Measurements from ENCODE around the gene CFHR1.
"Not testable (repeated sequence)": the region's sequence is repeated elsewhere in the genome, so short reads cannot be mapped to it uniquely, and the experiment has no call there.

DNA sequence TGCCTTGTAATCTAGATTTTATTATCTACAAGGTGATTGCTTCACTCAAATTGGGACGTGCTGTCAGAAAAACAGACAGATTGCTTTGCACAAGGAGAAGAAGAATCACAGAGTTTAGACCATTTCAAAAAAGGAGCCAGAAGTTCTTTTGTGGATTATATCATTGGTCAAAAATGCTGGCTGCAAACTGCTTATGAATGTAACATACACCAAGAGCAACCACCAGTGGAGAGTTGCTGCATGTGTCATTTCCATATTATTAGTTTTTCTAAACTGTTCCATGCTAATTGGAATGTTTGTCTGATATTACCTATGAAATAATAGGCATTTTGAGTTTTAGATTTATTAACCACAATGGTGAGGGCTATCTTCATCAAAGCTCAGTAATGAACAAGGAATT, 17.6 kb upstream of the CFHR1 start:
- TF ChIP-seq, protein P1, sequence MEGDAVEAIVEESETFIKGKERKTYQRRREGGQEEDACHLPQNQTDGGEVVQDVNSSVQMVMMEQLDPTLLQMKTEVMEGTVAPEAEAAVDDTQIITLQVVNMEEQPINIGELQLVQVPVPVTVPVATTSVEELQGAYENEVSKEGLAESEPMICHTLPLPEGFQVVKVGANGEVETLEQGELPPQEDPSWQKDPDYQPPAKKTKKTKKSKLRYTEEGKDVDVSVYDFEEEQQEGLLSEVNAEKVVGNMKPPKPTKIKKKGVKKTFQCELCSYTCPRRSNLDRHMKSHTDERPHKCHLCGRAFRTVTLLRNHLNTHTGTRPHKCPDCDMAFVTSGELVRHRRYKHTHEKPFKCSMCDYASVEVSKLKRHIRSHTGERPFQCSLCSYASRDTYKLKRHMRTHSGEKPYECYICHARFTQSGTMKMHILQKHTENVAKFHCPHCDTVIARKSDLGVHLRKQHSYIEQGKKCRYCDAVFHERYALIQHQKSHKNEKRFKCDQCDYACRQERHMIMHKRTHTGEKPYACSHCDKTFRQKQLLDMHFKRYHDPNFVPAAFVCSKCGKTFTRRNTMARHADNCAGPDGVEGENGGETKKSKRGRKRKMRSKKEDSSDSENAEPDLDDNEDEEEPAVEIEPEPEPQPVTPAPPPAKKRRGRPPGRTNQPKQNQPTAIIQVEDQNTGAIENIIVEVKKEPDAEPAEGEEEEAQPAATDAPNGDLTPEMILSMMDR (IDR thresholded peaks at IDR 0.05; ENCODE audit: insufficient read depth, low read depth, low read length), result not testable (repeated sequence)
- TF ChIP-seq EZH2 (IDR thresholded peaks at IDR 0.05; ENCODE audit: insufficient read depth, low read length), result not testable (repeated sequence)

Measured in astrocyte (in vitro differentiated cells and primary cell).